Hepatocyte (in vitro differentiated cells): ENCODE data around the gene SPSB3. TPM values are rescaled to one million over a fixed set of nuclear protein-coding genes. Genes with fewer than 3 reads are reported as not detected.

ENCODE experiments used
- DNase-seq: peaks from one replicate; pipeline ENCODE4 v3.0.0-alpha.2; 2016; ENCODE audit warnings: low spot score
- H2AFZ ChIP-seq: fragments of 200-600 bp; sonication (generic); 2 replicates; pipeline ENCODE4 v1.6.0; 2016; ENCODE audit warnings: antibody characterized with exemption, mild to moderate bottlenecking
- H3K27ac ChIP-seq: fragments of 200-600 bp; sonication (generic); 2 replicates; pipeline ENCODE4 v1.5.1; 2016; ENCODE audit warnings: mild to moderate bottlenecking
- H3K27me3 ChIP-seq: fragments of 200-600 bp; sonication (generic); 2 replicates; pipeline ENCODE4 v1.6.1; 2016
- H3K36me3 ChIP-seq: fragments of 200-600 bp; sonication (generic); replicated peaks from 2 replicates; pipeline ENCODE4 v1.5.1; 2016; ENCODE audit warnings: low read depth; ENCODE audit not compliant: insufficient read depth
- H3K4me1 ChIP-seq: fragments of 200-600 bp; sonication (generic); 2 replicates; pipeline ENCODE4 v1.5.1; 2016; ENCODE audit warnings: mild to moderate bottlenecking, moderate library complexity; ENCODE audit not compliant: insufficient read depth
- H3K4me2 ChIP-seq: fragments of 200-600 bp; sonication (generic); 2 replicates; pipeline ENCODE4 v1.6.0; 2016
- H3K4me3 ChIP-seq: fragments of 200-600 bp; sonication (generic); 2 replicates; pipeline ENCODE4 v1.5.1; 2016; ENCODE audit warnings: mild to moderate bottlenecking
- H3K79me2 ChIP-seq: fragments of 200-600 bp; sonication (generic); 2 replicates; pipeline ENCODE4 v1.6.0; 2017; ENCODE audit warnings: mild to moderate bottlenecking
- H3K9me2 ChIP-seq: fragments of 200-600 bp; sonication (generic); replicated peaks from 2 replicates; pipeline ENCODE4 v1.6.0; 2017; ENCODE audit warnings: mild to moderate bottlenecking; ENCODE audit not compliant: insufficient read depth
- H3K9me3 ChIP-seq: fragments of 200-600 bp; sonication (generic); 2 replicates; pipeline ENCODE4 v1.5.1; 2016; ENCODE audit warnings: low read depth, mild to moderate bottlenecking
- H4K20me1 ChIP-seq: fragments of 200-600 bp; sonication (generic); 2 replicates; pipeline ENCODE4 v1.6.0; 2016; ENCODE audit warnings: mild to moderate bottlenecking; ENCODE audit not compliant: insufficient read depth, poor library complexity, severe bottlenecking
- CTCF ChIP-seq: fragments of 200-600 bp; sonication (generic); IDR thresholded peaks from 2 replicates; pipeline ENCODE4 v1.5.1; 2016; ENCODE audit warnings: antibody characterized with exemption, mild to moderate bottlenecking; ENCODE audit not compliant: poor library complexity
- EZH2 ChIP-seq: fragments of 200-600 bp; sonication (generic); IDR thresholded peaks from 2 replicates; pipeline ENCODE4 v1.6.1; 2016; ENCODE audit warnings: antibody characterized with exemption, mild to moderate bottlenecking, borderline replicate concordance
- EZH2phosphoT487 ChIP-seq: fragments of 200-600 bp; sonication (generic); IDR thresholded peaks from one replicate; pipeline ENCODE4 v1.6.1; 2018; ENCODE audit warnings: antibody characterized with exemption, mild to moderate bottlenecking, low read depth, moderate library complexity; ENCODE audit not compliant: unreplicated experiment, severe bottlenecking
- WGBS: methylation state at CpG from one replicate; pipeline ENCODE4 v1.1.6; 2016; ENCODE audit warnings: low lambda C conversion rate; ENCODE audit errors: missing lambda C conversion rate; 5-methylcytosine and 5-hydroxymethylcytosine counted together
- polyA plus RNA-seq: library from polyadenylated mRNA; unstranded; fragments of >200 nt; fragmentation: Nextera tagmentation; extraction: Ambion mirVana; gene quantifications from 2 replicates; pipeline ENCODE4 v1.2.1, GENCODE V29; 2016
- total RNA-seq: library from RNA; depleted of rRNA; stranded (reverse); fragments of >200 nt; gene quantifications from 2 replicates; pipeline ENCODE4 v1.2.3, GENCODE V29; 2014

SPSB3 gene
- total and polyA plus RNA-seq, 2 experiments from 2014 or later, result 38.8 to 64.6 TPM

- H3K9me2 ChIP-seq, result no peaks in the 10 kb centered on the region
- TF ChIP-seq CTCF (no peak), EZH2 (no peak), EZH2phosphoT487 (no peak)
- H3K9me3 ChIP-seq, result no peaks in the 10 kb centered on the region
- peaks cover 34% of the 10 kb centered on the region for H3K79me2 ChIP-seq
- H3K27me3 ChIP-seq, result no peaks in the 10 kb centered on the region
- WGBS, result 29% methylated on average over 39 of the region's 45 CpGs
- peaks cover 20% of the 10 kb centered on the region for H4K20me1 ChIP-seq
- peak overlapping the region; percentile 98 for H3K27ac ChIP-seq
- no peak for DNase-seq
- peak overlapping the region; percentile 88 for H3K4me3 ChIP-seq
- peaks cover 29% of the 10 kb centered on the region for H3K4me1 ChIP-seq
- H3K4me2 ChIP-seq, result peak overlapping the region; percentile 100
- no peaks in the 10 kb centered on the region for H3K36me3 ChIP-seq
- peak overlapping the region; percentile 80 for H2AFZ ChIP-seq
Observed at GRCh38 chr16:1773703-1774447, 8.5 kb downstream of the SPSB3 start.

GRCh38 chr16:1772908-1773702, 9.3 kb downstream of the SPSB3 start, which contains the start of gene MRPS34:
TSS of gene MRPS34 (minus strand) at chr16:1773134. CDS start at chr16:1773119, 15 bp downstream.
- peak; percentile 93 for DNase-seq
- WGBS, result 1% methylated on average over 53 of the region's 108 CpGs
- Histone ChIP-seq H3K27ac (peak within 1 kb of the TSS; percentile 98), H3K4me3 (peak within 1 kb of the TSS; percentile 88), H3K9me3 (no peaks in the 10 kb centered on the region), H3K4me1 (peaks cover 29% of the 10 kb centered on the region), H3K4me2 (peak within 1 kb of the TSS; percentile 100), H3K36me3 (no peaks in the 10 kb centered on the region), H4K20me1 (peaks cover 20% of the 10 kb centered on the region), H2AFZ (peak within 1 kb of the TSS; percentile 80), H3K9me2 (no peaks in the 10 kb centered on the region), H3K27me3 (no peaks in the 10 kb centered on the region), H3K79me2 (peaks cover 34% of the 10 kb centered on the region)
- TF ChIP-seq EZH2phosphoT487 (no peak), CTCF (peak; percentile 84), EZH2 (no peak)

GRCh38 chr16:1772362-1772907, 9.9 kb downstream of the SPSB3 start, which contains the start of gene EME2:
TSS of gene EME2 (plus strand) at chr16:1772810. CDS start at chr16:1773228, 418 bp downstream.
- no peaks in the 10 kb centered on the region for H3K27me3 ChIP-seq
- peak within 1 kb of the TSS; percentile 80 for H2AFZ ChIP-seq
- no peaks in the 10 kb centered on the region for H3K9me2 ChIP-seq
- peak within 1 kb of the TSS; percentile 98 for H3K27ac ChIP-seq
- DNase-seq, result peak; percentile 54
- peaks cover 34% of the 10 kb centered on the region for H3K79me2 ChIP-seq
- H3K4me2 ChIP-seq, result peak within 1 kb of the TSS; percentile 100
- H3K9me3 ChIP-seq, result no peaks in the 10 kb centered on the region
- no peak for TF ChIP-seq EZH2
- no peak for TF ChIP-seq EZH2phosphoT487
- TF ChIP-seq CTCF, result no peak
- peaks cover 20% of the 10 kb centered on the region for H4K20me1 ChIP-seq
- no peaks in the 10 kb centered on the region for H3K36me3 ChIP-seq
- H3K4me3 ChIP-seq, result peak within 1 kb of the TSS; percentile 88
- H3K4me1 ChIP-seq, result peaks cover 29% of the 10 kb centered on the region
- 1% methylated on average over 39 of the region's 53 CpGs for WGBS
